HL-60/S4 treated with retinoic acid at 250 ng/mL for 4 days and 3 days (cell line): ENCODE data around the gene CFL1.
"Not testable (repeated sequence)": the region's sequence is repeated elsewhere in the genome, so short reads cannot be mapped to it uniquely, and the experiment has no call there.

ENCODE experiments used
- in situ Hi-C: fragments of 300-500 bp; cut with MboI; formaldehyde crosslinking; loops from 2 replicates; pipeline ENCODE4 v1.7.0; 2022; ENCODE audit warnings: low sequenced_read_pairs

CFL1 gene

GRCh38 chr11:65844231-65844872 lies 13.6 kb downstream of the CFL1 start:
- in situ Hi-C loops: no loop called here

GRCh38 chr11:65843811-65844210 lies 14.2 kb downstream of the CFL1 start:
- in situ Hi-C loops: no loop called here

GRCh38 chr11:65842144-65842543 lies 15.8 kb downstream of the CFL1 start:
- in situ Hi-C loops: no loop called here

- in situ Hi-C loops: no loop called here
These were observed 23.8 kb downstream of the CFL1 start for GRCh38 chr11:65834202-65834601.

GRCh38 chr11:65833297-65834030 lies 24.5 kb downstream of the CFL1 start, which contains the start of gene SNX32:
TSS of gene SNX32 (plus strand) at chr11:65833963. CDS start at chr11:65834066, 103 bp downstream.
- in situ Hi-C loops: no loop called here

GRCh38 chr11:65832231-65832630 lies 25.7 kb downstream of the CFL1 start:
- in situ Hi-C loops: not testable (repeated sequence)

- in situ Hi-C loops: no loop called here
These were observed 28.5 kb downstream of the CFL1 start for GRCh38 chr11:65829459-65829858.

- in situ Hi-C loops: no loop called here
These were observed 30.8 kb downstream of the CFL1 start for GRCh38 chr11:65826984-65827735.

GRCh38 chr11:65822776-65823528 lies 35.0 kb downstream of the CFL1 start:
- in situ Hi-C loops: no loop called here

GRCh38 chr11:65821107-65821506 lies 36.9 kb downstream of the CFL1 start:
- in situ Hi-C loops: no loop called here

- in situ Hi-C loops: no loop called here
These were observed 39.9 kb downstream of the CFL1 start for GRCh38 chr11:65817835-65818680.

- in situ Hi-C loops: no loop called here
These were observed 40.6 kb downstream of the CFL1 start for GRCh38 chr11:65817312-65817834.

- in situ Hi-C loops: no loop called here
These were observed 41.3 kb downstream of the CFL1 start for GRCh38 chr11:65816696-65817095.

GRCh38 chr11:65814986-65815565 lies 42.9 kb downstream of the CFL1 start:
- in situ Hi-C loops: no loop called here

- in situ Hi-C loops: no loop called here
These were observed 43.6 kb downstream of the CFL1 start for GRCh38 chr11:65814131-65814985.

GRCh38 chr11:65811764-65812475 lies 46.1 kb downstream of the CFL1 start:
- in situ Hi-C loops: no loop called here

GRCh38 chr11:65810046-65810868 lies 47.7 kb downstream of the CFL1 start:
- in situ Hi-C loops: no loop called here
